OCI-LY1 (cell line): ENCODE data around the gene GBP7.

Experiments used
- H2AFZ ChIP-seq: fragments of 200-600 bp; sonication (generic), shearing (Covaris generic); 2 replicates; pipeline ENCODE4 v1.6.0; 2014; ENCODE audit warnings: antibody characterized with exemption, mild to moderate bottlenecking, low read length
- H3F3A ChIP-seq: fragments of 200-600 bp; sonication (generic), shearing (Covaris generic); 2 replicates; pipeline ENCODE4 v1.6.0; 2014; ENCODE audit warnings: mild to moderate bottlenecking, antibody characterized with exemption, low read length, moderate library complexity; ENCODE audit not compliant: insufficient read depth
- H3K27ac ChIP-seq: fragments of 200-600 bp; sonication (generic); 2 replicates; pipeline ENCODE4 v1.5.1; 2014; ENCODE audit warnings: low read length, mixed run types, mild to moderate bottlenecking, low read depth; ENCODE audit not compliant: poor library complexity, severe bottlenecking
- H3K27me3 ChIP-seq: fragments of 200-600 bp; sonication (generic); 2 replicates; pipeline ENCODE4 v1.6.0; 2014; ENCODE audit warnings: antibody characterized with exemption, mild to moderate bottlenecking, low read length, moderate library complexity; ENCODE audit not compliant: insufficient read depth
- H3K36me3 ChIP-seq: fragments of 200-600 bp; sonication (generic); 2 replicates; pipeline ENCODE4 v1.6.1; 2014; ENCODE audit warnings: mild to moderate bottlenecking, antibody characterized with exemption, low read length, moderate library complexity, mixed read lengths; ENCODE audit not compliant: insufficient read depth
- H3K4me1 ChIP-seq: fragments of 200-600 bp; sonication (generic); 2 replicates; pipeline ENCODE4 v1.5.1; 2014; ENCODE audit warnings: mild to moderate bottlenecking, low read length, moderate library complexity; ENCODE audit not compliant: insufficient read depth, severe bottlenecking
- H3K4me2 ChIP-seq: fragments of 200-600 bp; sonication (generic), shearing (Covaris generic); 2 replicates; pipeline ENCODE4 v1.6.1; 2014; ENCODE audit warnings: low read length
- H3K4me3 ChIP-seq: fragments of 200-600 bp; sonication (generic); 2 replicates; pipeline ENCODE4 v1.5.1; 2014; ENCODE audit warnings: low read length, low read depth, mild to moderate bottlenecking, mixed read lengths; ENCODE audit not compliant: poor library complexity, severe bottlenecking
- H3K79me2 ChIP-seq: fragments of 200-600 bp; shearing (Covaris generic); 2 replicates; pipeline ENCODE4 v1.6.1; 2016; ENCODE audit warnings: mixed run types, low read length, mixed read lengths; ENCODE audit not compliant: insufficient read depth
- H3K9ac ChIP-seq: fragments of 200-600 bp; sonication (generic), shearing (Covaris generic); 2 replicates; pipeline ENCODE4 v1.6.1; 2014; ENCODE audit warnings: mild to moderate bottlenecking, low read length, mixed read lengths
- H3K9me2 ChIP-seq: fragments of 200-600 bp; sonication (generic), shearing (Covaris generic); 2 replicates; pipeline ENCODE4 v1.6.1; 2014; ENCODE audit warnings: low read depth, mild to moderate bottlenecking, low read length, mixed read lengths
- H3K9me3 ChIP-seq: fragments of 200-600 bp; shearing (Covaris generic); 2 replicates; pipeline ENCODE4 v1.6.1; 2014; ENCODE audit warnings: low read length, mixed read lengths
- H4K20me1 ChIP-seq: fragments of 200-600 bp; sonication (generic), shearing (Covaris generic); 2 replicates; pipeline ENCODE4 v1.6.0; 2016; ENCODE audit warnings: mild to moderate bottlenecking, low read length; ENCODE audit not compliant: insufficient read depth
- EZH2 ChIP-seq: fragments of 200-600 bp; sonication (generic), shearing (Covaris generic); IDR thresholded peaks from 2 replicates; pipeline ENCODE4 v1.8.0; 2017; ENCODE audit warnings: borderline replicate concordance, mixed run types, mild to moderate bottlenecking, antibody characterized with exemption, low read length, moderate library complexity, mixed read lengths
- TF ChIP-seq, protein P1 (sequence below): fragments of 200-600 bp; sonication (generic), shearing (Covaris generic); IDR thresholded peaks from 2 replicates; pipeline ENCODE4 v1.5.1; 2017; ENCODE audit warnings: mild to moderate bottlenecking, antibody characterized with exemption, low read length, moderate library complexity, mixed read lengths

GBP7 gene

DNA sequence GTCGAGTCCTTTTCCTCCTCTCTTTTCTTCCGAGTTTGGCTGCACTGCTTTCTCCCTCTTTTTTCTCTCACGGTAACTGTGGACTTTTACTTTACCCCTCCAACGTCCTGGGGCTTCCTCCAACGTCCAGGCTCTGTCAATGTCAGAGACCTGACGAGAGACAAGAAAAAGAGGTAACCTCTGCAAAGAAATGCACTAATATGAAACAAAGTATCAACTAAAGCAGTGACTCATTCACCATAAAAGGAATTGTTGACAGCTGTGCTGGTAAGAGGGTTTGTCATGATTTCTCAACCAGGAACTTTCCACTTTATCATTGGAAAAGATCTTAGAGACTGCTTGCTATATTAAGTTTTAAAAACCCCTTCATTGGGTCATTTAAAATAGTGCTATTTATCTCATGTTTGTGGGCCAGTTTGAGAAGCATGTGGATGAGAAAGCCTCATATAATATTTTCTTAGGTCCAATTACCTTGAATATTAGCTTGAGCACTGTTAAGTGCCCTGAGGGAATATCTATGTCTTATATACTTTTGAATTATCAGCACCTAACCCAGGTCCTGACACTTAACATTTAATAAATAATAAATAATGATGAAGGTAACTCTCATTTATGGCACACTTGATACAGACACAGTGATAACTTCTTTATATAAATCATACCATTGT is 49.8 kb downstream of the GBP7 start, which contains the start of gene GBP2:
Gene GBP2, minus strand, starts transcription at position 202 of the 668 bp plus-strand sequence. CDS start 4,148 bp downstream, outside the sequence.
- H3K9me3 ChIP-seq, result no peaks in the 10 kb centered on the region
- H2AFZ ChIP-seq, result no peak within 1 kb of the TSS
- H3K4me3 ChIP-seq, result no peak within 1 kb of the TSS
- H3K9me2 ChIP-seq, result no peaks in the 10 kb centered on the region
- H3K27me3 ChIP-seq, result no peaks in the 10 kb centered on the region
- no peak within 1 kb of the TSS for H3K4me2 ChIP-seq
- H4K20me1 ChIP-seq, result no peaks in the 10 kb centered on the region
- no peaks in the 10 kb centered on the region for H3K4me1 ChIP-seq
- no peak within 1 kb of the TSS for H3K27ac ChIP-seq
- no peaks in the 10 kb centered on the region for H3K36me3 ChIP-seq
- TF ChIP-seq EZH2, result no peak
- TF ChIP-seq, protein P1, sequence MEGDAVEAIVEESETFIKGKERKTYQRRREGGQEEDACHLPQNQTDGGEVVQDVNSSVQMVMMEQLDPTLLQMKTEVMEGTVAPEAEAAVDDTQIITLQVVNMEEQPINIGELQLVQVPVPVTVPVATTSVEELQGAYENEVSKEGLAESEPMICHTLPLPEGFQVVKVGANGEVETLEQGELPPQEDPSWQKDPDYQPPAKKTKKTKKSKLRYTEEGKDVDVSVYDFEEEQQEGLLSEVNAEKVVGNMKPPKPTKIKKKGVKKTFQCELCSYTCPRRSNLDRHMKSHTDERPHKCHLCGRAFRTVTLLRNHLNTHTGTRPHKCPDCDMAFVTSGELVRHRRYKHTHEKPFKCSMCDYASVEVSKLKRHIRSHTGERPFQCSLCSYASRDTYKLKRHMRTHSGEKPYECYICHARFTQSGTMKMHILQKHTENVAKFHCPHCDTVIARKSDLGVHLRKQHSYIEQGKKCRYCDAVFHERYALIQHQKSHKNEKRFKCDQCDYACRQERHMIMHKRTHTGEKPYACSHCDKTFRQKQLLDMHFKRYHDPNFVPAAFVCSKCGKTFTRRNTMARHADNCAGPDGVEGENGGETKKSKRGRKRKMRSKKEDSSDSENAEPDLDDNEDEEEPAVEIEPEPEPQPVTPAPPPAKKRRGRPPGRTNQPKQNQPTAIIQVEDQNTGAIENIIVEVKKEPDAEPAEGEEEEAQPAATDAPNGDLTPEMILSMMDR, result no peak
- H3F3A ChIP-seq, result no peaks in the 10 kb centered on the region
- H3K9ac ChIP-seq, result no peak within 1 kb of the TSS
- no peaks in the 10 kb centered on the region for H3K79me2 ChIP-seq

DNA sequence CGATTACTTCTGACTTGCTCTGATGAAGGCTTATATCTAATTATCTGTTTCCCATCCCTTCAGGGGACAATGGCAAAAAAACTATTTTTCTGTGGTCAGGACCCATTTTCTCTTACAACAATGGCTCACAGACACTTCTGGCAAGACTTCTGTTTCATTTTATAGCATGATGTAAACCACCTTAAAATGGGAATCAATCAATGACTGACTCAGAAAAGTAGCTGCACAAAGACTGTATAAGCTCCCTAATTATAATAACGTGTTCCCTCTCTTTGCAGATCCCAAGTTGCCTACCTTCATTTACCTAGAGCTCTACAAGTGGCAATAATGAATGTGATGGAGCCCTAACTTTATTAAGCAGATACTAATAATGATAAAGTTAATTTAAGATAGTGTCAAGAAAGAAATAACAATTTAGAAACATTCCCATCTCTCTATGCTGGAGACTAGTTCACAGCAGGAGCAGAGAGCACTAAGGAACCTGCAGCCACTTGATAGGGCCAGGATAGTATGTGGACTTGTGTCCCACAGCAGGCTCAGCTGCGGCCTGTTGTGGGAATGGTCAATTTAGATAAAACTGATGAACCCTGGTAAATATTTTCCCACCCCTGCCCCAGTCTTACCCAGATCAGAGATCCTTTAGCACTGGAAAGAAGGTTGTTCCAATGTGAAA is 50.4 kb downstream of the GBP7 start:
- H3K27ac ChIP-seq, result no peak overlapping the region
- no peaks in the 10 kb centered on the region for H3K9me3 ChIP-seq
- H3K9ac ChIP-seq, result no peak overlapping the region
- H3K4me3 ChIP-seq, result no peak overlapping the region
- no peaks in the 10 kb centered on the region for H3K27me3 ChIP-seq
- no peaks in the 10 kb centered on the region for H3K4me1 ChIP-seq
- H2AFZ ChIP-seq, result no peak overlapping the region
- no peaks in the 10 kb centered on the region for H3K36me3 ChIP-seq
- TF ChIP-seq EZH2, result no peak
- TF ChIP-seq, protein P1, result no peak
- no peak overlapping the region for H3K4me2 ChIP-seq
- H3K79me2 ChIP-seq, result no peaks in the 10 kb centered on the region
- H3F3A ChIP-seq, result no peaks in the 10 kb centered on the region
- H3K9me2 ChIP-seq, result no peaks in the 10 kb centered on the region
- no peaks in the 10 kb centered on the region for H4K20me1 ChIP-seq

DNA sequence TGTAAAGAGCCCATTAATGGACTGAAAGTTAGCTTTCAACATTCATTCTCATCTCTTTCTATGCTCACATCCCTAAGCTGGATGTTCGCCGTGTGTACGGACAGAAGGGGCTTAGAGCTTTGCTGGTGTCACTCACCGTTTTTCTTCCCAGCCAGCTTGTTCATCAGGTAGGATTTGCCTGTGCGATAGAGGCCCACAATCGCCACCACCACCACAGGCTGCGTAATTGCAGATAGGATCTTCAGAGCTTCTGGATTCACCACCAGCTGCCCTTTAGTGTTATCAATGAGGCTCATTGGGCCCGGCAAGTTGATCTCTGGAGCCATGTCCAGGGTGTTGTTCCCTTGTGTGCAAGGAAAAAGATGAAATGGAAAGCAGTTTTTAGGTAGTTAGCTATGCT is 54.2 kb downstream of the GBP7 start:
- Histone ChIP-seq H3K9me2 (no peaks in the 10 kb centered on the region), H3K27ac (no peak overlapping the region), H3K9ac (no peak overlapping the region), H3K4me3 (no peak overlapping the region), H3K36me3 (no peaks in the 10 kb centered on the region), H3K4me2 (no peak overlapping the region), H3F3A (no peaks in the 10 kb centered on the region), H3K79me2 (no peaks in the 10 kb centered on the region), H3K4me1 (no peaks in the 10 kb centered on the region), H3K27me3 (no peaks in the 10 kb centered on the region), H4K20me1 (no peaks in the 10 kb centered on the region), H3K9me3 (no peaks in the 10 kb centered on the region), H2AFZ (no peak overlapping the region)
- TF ChIP-seq, protein P1, result no peak
- TF ChIP-seq EZH2, result no peak
